Panc1 (cell line): ENCODE results near the gene SLC48A1. TPM values are rescaled to one million over a fixed set of nuclear protein-coding genes. Genes with fewer than 3 reads are reported as not detected.

Experiments used
- ATAC-seq: fragments of 200-7000 bp; cut with Tn5 transposase; 2 replicates; pipeline ENCODE4 v1.9.1; 2020; ENCODE audit warnings: mild to moderate bottlenecking, moderate library complexity
- BruUV-seq: library from RNA; stranded (reverse); fragments of 400-500 nt; replicated peaks from 2 replicates; lab custom pipeline; 2021; lab: Mats Ljungman, UMichigan
- CTCF ChIA-PET: fragments of 300-600 bp; sonication (Branson Sonifier 250); formaldehyde crosslinking; loops from one replicate; lab custom pipeline; 2022; ENCODE audit warnings: antibody characterized with exemption; lab: Charles Lee
- POLR2A ChIA-PET: fragments of 300-600 bp; sonication (Branson Sonifier 250); formaldehyde crosslinking; loops from one replicate; lab custom pipeline; 2022; ENCODE audit warnings: antibody characterized with exemption; lab: Charles Lee
- DNase-seq: peaks from one replicate; pipeline ENCODE4 v3.0.0-alpha.2; 2010; ENCODE audit warnings: low read depth, low spot score
- H3K27ac ChIP-seq: 2 replicates; pipeline ENCODE4 v1.5.1; 2011; ENCODE audit warnings: mild to moderate bottlenecking, low read length, inconsistent platforms
- H3K27me3 ChIP-seq: fragments of 200-500 bp; sonication (Bioruptor generic); 2 replicates; pipeline ENCODE4 v1.6.0; 2014; ENCODE audit warnings: low read length, inconsistent platforms; ENCODE audit not compliant: control insufficient read depth, insufficient read depth
- H3K36me3 ChIP-seq: fragments of 200-500 bp; sonication (Bioruptor generic); 2 replicates; pipeline ENCODE4 v1.5.1; 2014; ENCODE audit warnings: inconsistent platforms, mild to moderate bottlenecking, low read length, moderate library complexity; ENCODE audit not compliant: control insufficient read depth, insufficient read depth
- H3K4me1 ChIP-seq: 2 replicates; pipeline ENCODE4 v1.5.1; 2011; ENCODE audit warnings: inconsistent platforms, mild to moderate bottlenecking, low read length, moderate library complexity; ENCODE audit not compliant: control insufficient read depth, insufficient read depth
- H3K4me3 ChIP-seq, 2 experiments: 2 replicates each; pipeline ENCODE4 v1.5.1; 2011 to 2012; ENCODE audit warnings: low read depth in 2 of 2, low read length in 2 of 2, mild to moderate bottlenecking in 2 of 2, inconsistent platforms in 1 of 2, moderate library complexity in 1 of 2
- H3K9me3 ChIP-seq: fragments of 200-500 bp; sonication (Bioruptor generic); 2 replicates; pipeline ENCODE4 v1.5.1; 2014; ENCODE audit warnings: low read depth, mild to moderate bottlenecking, inconsistent platforms, low read length, moderate library complexity; ENCODE audit not compliant: control insufficient read depth, insufficient read depth
- POLR2AphosphoS5 ChIP-seq: IDR thresholded peaks from 2 replicates; pipeline ENCODE4 v1.6.1; 2012; ENCODE audit warnings: mild to moderate bottlenecking, low read depth, low read length, moderate library complexity
- SIN3A ChIP-seq: IDR thresholded peaks from 2 replicates; pipeline ENCODE4 v1.6.1; 2012; ENCODE audit warnings: low read depth, mild to moderate bottlenecking, low read length, moderate library complexity, borderline replicate concordance; ENCODE audit not compliant: insufficient read depth
- TCF7L2 ChIP-seq: IDR thresholded peaks from 2 replicates; pipeline ENCODE4 v1.6.1; 2011; ENCODE audit warnings: mild to moderate bottlenecking, low read depth, low read length, inconsistent platforms
- in situ Hi-C: cut with HindIII; loops from 2 replicates; pipeline ENCODE4 v1.10.0; 2016; ENCODE audit warnings: low sequenced_read_pairs, low pct_unique_long_range_greater_than_20kb
- intact Hi-C: fragments of 100-400 bp; cut with micrococcal nuclease; formaldehyde crosslinking; loops from one replicate; pipeline ENCODE4 v1.10.0; 2022; ENCODE audit not compliant: unreplicated experiment
- total RNA-seq: library from RNA; stranded (reverse); gene quantifications from one replicate; pipeline ENCODE4 v1.2.1, GENCODE V29; 2021; ENCODE audit not compliant: unreplicated experiment
- TF ChIP-seq, protein P1 (sequence below): fragments of 450-650 bp; IDR thresholded peaks from 2 replicates; pipeline ENCODE4 v1.5.1; 2017; ENCODE audit warnings: mild to moderate bottlenecking
- TF ChIP-seq, protein P2 (sequence below), 2 experiments: IDR thresholded peaks; 2 replicates each; pipeline ENCODE4 v1.6.1; 2011 to 2012; ENCODE audit warnings: low read depth in 2 of 2, control low read depth in 1 of 2, low read length in 1 of 2, mild to moderate bottlenecking in 1 of 2, moderate library complexity in 1 of 2; ENCODE audit not compliant: insufficient read depth in 1 of 2

The SLC48A1 gene
- total RNA-seq, 1 experiment from 2014 or later: 32.0 TPM

DNA sequence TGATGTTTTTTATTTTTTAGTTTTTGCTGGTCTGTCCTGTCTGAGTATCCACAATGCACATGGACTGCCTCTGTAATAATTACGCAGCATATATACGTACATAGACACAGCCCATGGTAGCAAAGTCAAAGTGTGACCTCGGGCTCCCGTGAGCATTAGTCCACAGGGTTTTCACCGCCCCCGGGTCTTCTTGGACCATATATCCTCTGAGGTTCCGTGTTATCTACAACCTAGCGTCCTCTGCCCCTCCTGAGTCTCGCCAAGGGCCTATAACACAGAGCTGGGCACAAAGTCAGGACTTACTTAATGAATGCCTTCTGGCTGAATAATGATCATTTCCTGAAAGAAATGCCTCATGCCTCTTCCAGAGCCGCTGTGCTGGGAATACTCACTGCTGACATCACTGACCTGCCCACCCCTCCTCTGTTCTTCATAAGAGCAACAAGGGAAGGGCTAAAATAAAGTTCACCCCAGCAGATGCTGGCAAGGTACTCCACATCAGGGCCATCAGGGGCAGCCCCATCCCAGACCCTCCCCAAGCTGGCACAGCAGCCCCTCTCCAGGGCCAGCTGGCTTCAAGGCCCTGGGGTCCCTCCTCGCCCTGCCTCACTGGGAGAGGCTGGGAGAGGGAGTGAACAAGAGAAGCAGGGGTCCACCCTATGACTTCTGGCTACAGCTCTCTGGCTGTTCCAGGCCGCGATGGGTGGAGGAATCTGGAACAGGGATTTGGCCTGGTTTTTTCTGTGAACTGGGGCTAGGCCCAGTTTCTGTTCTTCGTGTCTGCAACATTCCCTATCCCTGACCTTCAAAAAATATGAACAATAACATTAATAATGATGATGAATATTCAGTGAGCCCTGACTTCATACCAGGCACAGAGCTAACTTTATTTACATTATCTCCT is 38.8 kb downstream of the SLC48A1 start:
- Histone ChIP-seq H3K27ac (peak overlapping the region; percentile 89), H3K36me3 (peaks cover 2% of the 10 kb centered on the region; the same call in 1 of the 2 replicates), H3K4me1 (peaks cover 84% of the 10 kb centered on the region), H3K27me3 (no peaks in the 10 kb centered on the region), H3K4me3 (peak overlapping the region in 1 of 2 experiments; percentile 51; a peak in 2 of 4 replicates), H3K9me3 (no peaks in the 10 kb centered on the region)
- TF ChIP-seq POLR2AphosphoS5 (no peak), TCF7L2 (no peak), SIN3A (no peak)
- TF ChIP-seq, protein P1, sequence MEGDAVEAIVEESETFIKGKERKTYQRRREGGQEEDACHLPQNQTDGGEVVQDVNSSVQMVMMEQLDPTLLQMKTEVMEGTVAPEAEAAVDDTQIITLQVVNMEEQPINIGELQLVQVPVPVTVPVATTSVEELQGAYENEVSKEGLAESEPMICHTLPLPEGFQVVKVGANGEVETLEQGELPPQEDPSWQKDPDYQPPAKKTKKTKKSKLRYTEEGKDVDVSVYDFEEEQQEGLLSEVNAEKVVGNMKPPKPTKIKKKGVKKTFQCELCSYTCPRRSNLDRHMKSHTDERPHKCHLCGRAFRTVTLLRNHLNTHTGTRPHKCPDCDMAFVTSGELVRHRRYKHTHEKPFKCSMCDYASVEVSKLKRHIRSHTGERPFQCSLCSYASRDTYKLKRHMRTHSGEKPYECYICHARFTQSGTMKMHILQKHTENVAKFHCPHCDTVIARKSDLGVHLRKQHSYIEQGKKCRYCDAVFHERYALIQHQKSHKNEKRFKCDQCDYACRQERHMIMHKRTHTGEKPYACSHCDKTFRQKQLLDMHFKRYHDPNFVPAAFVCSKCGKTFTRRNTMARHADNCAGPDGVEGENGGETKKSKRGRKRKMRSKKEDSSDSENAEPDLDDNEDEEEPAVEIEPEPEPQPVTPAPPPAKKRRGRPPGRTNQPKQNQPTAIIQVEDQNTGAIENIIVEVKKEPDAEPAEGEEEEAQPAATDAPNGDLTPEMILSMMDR: no peak
- TF ChIP-seq, protein P2, sequence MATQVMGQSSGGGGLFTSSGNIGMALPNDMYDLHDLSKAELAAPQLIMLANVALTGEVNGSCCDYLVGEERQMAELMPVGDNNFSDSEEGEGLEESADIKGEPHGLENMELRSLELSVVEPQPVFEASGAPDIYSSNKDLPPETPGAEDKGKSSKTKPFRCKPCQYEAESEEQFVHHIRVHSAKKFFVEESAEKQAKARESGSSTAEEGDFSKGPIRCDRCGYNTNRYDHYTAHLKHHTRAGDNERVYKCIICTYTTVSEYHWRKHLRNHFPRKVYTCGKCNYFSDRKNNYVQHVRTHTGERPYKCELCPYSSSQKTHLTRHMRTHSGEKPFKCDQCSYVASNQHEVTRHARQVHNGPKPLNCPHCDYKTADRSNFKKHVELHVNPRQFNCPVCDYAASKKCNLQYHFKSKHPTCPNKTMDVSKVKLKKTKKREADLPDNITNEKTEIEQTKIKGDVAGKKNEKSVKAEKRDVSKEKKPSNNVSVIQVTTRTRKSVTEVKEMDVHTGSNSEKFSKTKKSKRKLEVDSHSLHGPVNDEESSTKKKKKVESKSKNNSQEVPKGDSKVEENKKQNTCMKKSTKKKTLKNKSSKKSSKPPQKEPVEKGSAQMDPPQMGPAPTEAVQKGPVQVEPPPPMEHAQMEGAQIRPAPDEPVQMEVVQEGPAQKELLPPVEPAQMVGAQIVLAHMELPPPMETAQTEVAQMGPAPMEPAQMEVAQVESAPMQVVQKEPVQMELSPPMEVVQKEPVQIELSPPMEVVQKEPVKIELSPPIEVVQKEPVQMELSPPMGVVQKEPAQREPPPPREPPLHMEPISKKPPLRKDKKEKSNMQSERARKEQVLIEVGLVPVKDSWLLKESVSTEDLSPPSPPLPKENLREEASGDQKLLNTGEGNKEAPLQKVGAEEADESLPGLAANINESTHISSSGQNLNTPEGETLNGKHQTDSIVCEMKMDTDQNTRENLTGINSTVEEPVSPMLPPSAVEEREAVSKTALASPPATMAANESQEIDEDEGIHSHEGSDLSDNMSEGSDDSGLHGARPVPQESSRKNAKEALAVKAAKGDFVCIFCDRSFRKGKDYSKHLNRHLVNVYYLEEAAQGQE (IDR thresholded peaks at IDR 0.05; ENCODE audit: insufficient read depth in 1 of 2, low read depth in 2 of 2, low read length in 1 of 2): no peak
- no peak for ATAC-seq
- BruUV-seq: no TSS peak
- intact Hi-C loops: no loop called here
- DNase-seq: no peak
- ChIA-PET POLR2A (no interaction called here), CTCF (interaction anchor here (3.3 kb wide), 1 partner anchor 26 kb away, joined by 16 read pairs; no protein-coding TSS in a partner anchor)
- in situ Hi-C loops: no loop called here

DNA sequence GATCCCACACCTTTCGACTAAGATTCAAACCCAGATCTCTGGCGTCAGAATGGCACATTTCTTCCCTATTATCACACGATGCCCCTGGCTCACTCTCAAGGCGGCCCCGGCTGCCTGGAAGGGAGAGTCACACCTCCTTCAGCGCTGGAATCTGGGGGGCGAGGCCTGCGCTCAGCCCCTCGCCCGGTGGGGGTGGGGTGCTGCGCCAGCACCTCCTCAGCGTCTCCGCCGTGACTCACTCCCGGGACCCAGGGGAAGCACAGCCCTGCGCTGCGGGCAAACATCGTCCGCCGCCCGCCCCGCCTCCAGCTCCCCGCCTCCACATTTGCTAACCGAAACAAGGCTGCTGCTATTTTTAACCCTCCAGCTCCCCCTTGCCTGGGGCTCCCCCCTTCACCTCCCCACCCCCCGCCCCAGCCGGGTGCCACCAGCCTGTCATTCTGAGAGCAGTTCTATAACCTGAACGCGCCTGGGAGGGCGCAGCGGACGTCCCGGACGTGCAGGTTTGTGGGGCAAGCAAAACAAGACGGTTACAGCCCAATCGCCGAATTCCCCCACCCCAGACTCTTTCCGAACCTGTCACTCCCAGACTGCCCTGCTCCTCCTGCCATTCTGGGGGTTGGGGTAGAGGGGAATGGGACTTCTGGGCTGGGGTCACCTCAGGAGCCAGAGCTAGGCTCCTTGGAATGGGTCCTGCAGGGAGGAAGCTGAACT is 39.9 kb downstream of the SLC48A1 start:
- H3K4me3 ChIP-seq: peak overlapping the region; percentile 27 to 51
- peaks cover 87% of the 10 kb centered on the region for H3K4me1 ChIP-seq
- ChIA-PET POLR2A (no interaction called here), CTCF (interaction anchor here (0.7 to 3.3 kb wide), 4 partner anchors 11 to 46 kb away, joined by 3 to 16 read pairs (median 3); no protein-coding TSS in a partner anchor)
- intact Hi-C loops (no loop called here), in situ Hi-C loops (no loop called here)
- H3K27ac ChIP-seq: peak overlapping the region; percentile 89
- TF ChIP-seq POLR2AphosphoS5 (no peak; the same call in 1 of the 2 replicates), TCF7L2 (no peak), SIN3A (no peak)
- TF ChIP-seq, protein P1: no peak
- TF ChIP-seq, protein P2 (IDR thresholded peaks at IDR 0.05; ENCODE audit: insufficient read depth in 1 of 2, low read depth in 2 of 2, low read length in 1 of 2): no peak
- H3K36me3 ChIP-seq: peaks cover 2% of the 10 kb centered on the region; the same call in 1 of the 2 replicates
- ATAC-seq: peak; percentile 70
- BruUV-seq: no TSS peak
- H3K27me3 ChIP-seq: no peaks in the 10 kb centered on the region
- H3K9me3 ChIP-seq: no peaks in the 10 kb centered on the region
- no peak for DNase-seq
